ENCODE results near the gene SASH1.
A peak's percentile ranks its signal among the peaks of the same experiment; 100 is the strongest.

The SASH1 gene

GRCh38 chr6:148491638-148492251 is 149.1 kb downstream of the SASH1 start:
- no peak for DNase-seq

- no peak for DNase-seq
Measured at GRCh38 chr6:148492654-148493290, 150.1 kb downstream of the SASH1 start.

GRCh38 chr6:148493424-148493823 is 150.8 kb downstream of the SASH1 start:
- DNase-seq: peak in 1 of 58 donors; percentile 28

- DNase-seq: no peak
Measured at GRCh38 chr6:148494226-148494625, 151.6 kb downstream of the SASH1 start.

- DNase-seq: no peak
Measured at GRCh38 chr6:148495029-148495428, 152.4 kb downstream of the SASH1 start.

GRCh38 chr6:148497257-148497656 is 154.6 kb downstream of the SASH1 start:
- no peak for DNase-seq

- DNase-seq: no peak
Measured at GRCh38 chr6:148497717-148498116, 155.1 kb downstream of the SASH1 start.

- peak in 1 of 58 donors; percentile 16 for DNase-seq
Measured at GRCh38 chr6:148500402-148500801, 157.8 kb downstream of the SASH1 start.

- no peak for DNase-seq
Measured at GRCh38 chr6:148501178-148501590, 158.5 kb downstream of the SASH1 start.

- no peak for DNase-seq
Measured at GRCh38 chr6:148502083-148502772, 159.6 kb downstream of the SASH1 start.

GRCh38 chr6:148502773-148503135 is 160.1 kb downstream of the SASH1 start:
- DNase-seq: no peak

GRCh38 chr6:148503703-148504102 is 161.1 kb downstream of the SASH1 start:
- no peak for DNase-seq

- no peak for DNase-seq
Measured at GRCh38 chr6:148507774-148508173, 165.1 kb downstream of the SASH1 start.

- peak in 9 of 58 donors; percentile 24 to 57 (median 37) for DNase-seq
Measured at GRCh38 chr6:148508401-148509041, 165.9 kb downstream of the SASH1 start.

GRCh38 chr6:148509119-148509799 is 166.6 kb downstream of the SASH1 start:
- peak in 6 of 58 donors; percentile 38 to 84 (median 54) for DNase-seq

GRCh38 chr6:148509800-148510581 is 167.4 kb downstream of the SASH1 start:
- DNase-seq: peak in 23 of 58 donors; percentile 19 to 78 (median 47)

- DNase-seq: peak in 16 of 58 donors; percentile 12 to 65 (median 34)
Measured at GRCh38 chr6:148513145-148514071, 170.8 kb downstream of the SASH1 start.

- no peak for DNase-seq
Measured at GRCh38 chr6:148514091-148514845, 171.6 kb downstream of the SASH1 start.

GRCh38 chr6:148516217-148516616 is 173.6 kb downstream of the SASH1 start:
- DNase-seq: no peak

Data from anterior cingulate cortex (tissue), 58 donors.